Sciatic nerve (tissue), 2 donors: ENCODE measurements around the gene CDKAL1. TPM values are rescaled to one million over a fixed set of nuclear protein-coding genes. Genes with fewer than 3 reads are reported as not detected.
"Not testable (repeated sequence)": the region's sequence is repeated elsewhere in the genome, so short reads cannot be mapped to it uniquely, and the experiment has no call there.

Source experiments
- ATAC-seq: fragments of 200-7000 bp; cut with Tn5 transposase; one replicate; pipeline ENCODE4 v1.9.1; 2020; ENCODE audit warnings: mild to moderate bottlenecking, moderate library complexity
- DNase-seq: peaks from one replicate; pipeline ENCODE4 v3.0.0-alpha.2; 2020; ENCODE audit warnings: low spot score
- intact Hi-C: fragments of 100-400 bp; cut with DNase I; formaldehyde crosslinking; loops from one replicate; pipeline ENCODE4 v1.14.2; 2022
- total RNA-seq: library from RNA; stranded (reverse); fragmentation: NEBNext Ultra II Directional; extraction: Animal tissue kit (Norgen Biotek cat#: 25700); gene quantifications from one replicate; pipeline ENCODE4 v1.2.1, GENCODE V29; 2021
- donor health status: DM: no; HTN: no; CAD: no.
- donor health status: DM: no; HTN: no; CAD: no.

Gene CDKAL1
- total RNA-seq, 1 donor from 2014 or later: 20.5 TPM

GRCh38 chr6:20582586-20583443 is 48.6 kb downstream of the CDKAL1 start:
- ATAC-seq (no peak), DNase-seq (no peak)
- intact Hi-C loops: no loop called here

DNA sequence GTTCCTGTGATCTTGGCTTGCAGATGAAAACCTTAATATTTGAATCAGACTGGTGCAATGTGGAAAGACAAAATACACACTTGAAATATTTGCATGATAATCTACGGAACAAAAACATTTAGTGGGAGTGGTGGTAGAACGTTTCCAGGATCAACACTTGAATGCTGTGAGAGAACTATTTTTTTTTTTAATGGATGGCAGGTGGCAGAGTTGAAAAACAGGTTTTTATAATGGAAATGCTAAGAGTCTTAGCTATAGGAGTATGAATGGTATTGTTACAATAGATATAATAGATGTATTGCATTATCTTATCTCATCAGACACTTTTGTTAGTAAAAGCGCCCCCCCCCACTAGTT is 49.2 kb downstream of the CDKAL1 start:
- intact Hi-C loops: no loop called here
- no peak for ATAC-seq
- no peak for DNase-seq

GRCh38 chr6:20584100-20584731 is 50.0 kb downstream of the CDKAL1 start:
- intact Hi-C loops: no loop called here
- no peak for ATAC-seq
- DNase-seq: no peak

DNA sequence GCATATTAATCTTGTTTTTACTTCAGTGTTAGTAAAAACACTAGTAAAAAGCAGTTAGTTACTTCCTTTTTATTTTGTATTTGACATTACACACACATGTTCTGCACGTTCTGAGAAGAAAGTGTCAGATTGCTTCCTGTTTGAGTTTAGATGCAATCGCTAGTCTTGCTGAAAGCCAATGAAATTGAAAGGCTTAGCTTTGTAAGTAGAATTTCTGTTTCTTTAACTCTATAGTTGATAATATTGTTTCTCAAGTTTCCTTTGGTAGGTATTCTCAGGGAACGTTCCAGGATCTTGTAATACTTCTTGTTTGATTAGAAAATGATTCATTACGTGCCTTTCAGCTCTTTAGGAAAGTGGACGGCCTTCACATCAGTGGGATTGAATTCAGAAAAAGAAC is 55.0 kb downstream of the CDKAL1 start:
- no peak for ATAC-seq
- intact Hi-C loops: no loop called here
- no peak for DNase-seq

DNA sequence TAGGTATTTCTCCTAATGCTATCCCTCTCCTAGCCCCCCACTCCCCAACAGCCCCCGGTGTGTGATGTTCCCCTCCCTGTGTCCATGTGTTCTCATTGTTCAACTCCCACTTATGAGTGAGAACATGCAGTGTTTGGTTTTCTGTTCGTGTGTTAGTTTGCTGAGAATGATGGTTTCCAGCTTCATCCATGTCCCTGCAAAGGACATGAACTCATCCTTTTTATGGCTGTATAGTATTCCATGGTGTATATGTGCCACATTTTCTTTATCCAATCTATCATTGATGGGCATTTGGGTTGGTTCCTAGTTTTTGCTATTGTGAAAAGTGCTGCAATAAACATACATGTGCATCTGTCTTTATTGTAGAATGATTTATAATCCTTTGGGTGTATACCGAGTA is 56.2 kb downstream of the CDKAL1 start:
- DNase-seq, ATAC-seq, intact Hi-C loops: not testable (repeated sequence)

DNA sequence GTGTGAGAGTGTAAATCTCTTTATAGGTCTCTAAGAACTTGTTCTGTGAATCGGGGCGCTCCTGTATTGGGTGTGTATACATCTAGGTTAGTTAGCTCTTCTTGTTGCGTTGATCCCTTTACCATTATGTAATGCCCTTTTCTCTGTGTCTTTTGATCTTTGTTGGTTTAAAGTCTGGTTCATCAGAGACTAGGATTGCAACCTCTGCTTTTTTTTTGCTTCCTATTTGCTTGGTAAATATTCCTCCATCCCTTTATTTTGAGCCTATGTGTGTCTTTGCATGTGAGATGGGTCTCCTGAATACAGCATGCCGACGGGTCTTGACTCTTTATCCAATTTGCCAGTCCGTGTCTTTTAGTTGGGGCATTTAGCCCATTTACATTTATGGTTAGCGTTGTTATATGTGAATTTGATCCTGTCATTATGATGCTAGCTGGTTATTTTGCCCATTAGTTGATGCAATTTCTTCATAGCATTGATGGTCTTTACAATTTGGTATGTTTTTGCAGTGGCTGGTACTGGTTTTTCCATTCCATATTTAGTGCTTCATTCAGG is 60.1 kb downstream of the CDKAL1 start:
- ATAC-seq, intact Hi-C loops, DNase-seq: not testable (repeated sequence)

DNA sequence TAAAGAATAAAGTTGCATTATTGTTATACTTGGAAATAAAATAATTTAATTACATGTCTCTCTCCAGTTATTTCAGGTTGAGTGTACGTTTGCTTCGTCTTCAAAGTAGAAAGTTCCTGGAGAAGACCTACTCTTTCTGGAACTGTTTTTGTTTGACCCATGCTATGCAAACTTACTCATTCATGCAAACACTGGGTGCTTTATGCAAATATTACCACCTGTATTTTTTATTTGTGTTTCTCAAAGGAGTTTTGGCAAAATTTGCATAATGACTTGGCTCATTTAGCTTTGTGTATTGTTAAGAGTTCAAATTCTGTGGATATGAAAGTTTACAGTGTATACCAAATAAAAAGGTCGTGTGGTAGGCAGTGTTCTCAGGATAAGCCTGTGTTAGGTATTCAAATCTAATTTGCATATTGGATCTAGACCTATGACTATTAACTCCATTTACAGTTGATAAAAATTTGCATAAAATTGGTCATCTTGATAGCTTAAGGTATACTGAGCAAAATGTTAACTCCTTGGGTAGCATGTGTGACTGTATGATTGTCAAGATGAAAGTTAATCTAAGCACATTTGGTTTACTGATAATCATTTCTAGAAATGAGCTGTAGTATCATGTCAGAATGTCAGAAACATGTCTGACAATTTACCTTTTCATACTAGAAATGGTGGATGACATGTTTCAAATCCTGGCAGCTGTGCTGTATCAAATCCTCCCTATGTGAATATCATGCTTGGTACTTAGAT is 65.2 kb downstream of the CDKAL1 start:
- ATAC-seq (no peak), DNase-seq (no peak)
- intact Hi-C loops: no loop called here

DNA sequence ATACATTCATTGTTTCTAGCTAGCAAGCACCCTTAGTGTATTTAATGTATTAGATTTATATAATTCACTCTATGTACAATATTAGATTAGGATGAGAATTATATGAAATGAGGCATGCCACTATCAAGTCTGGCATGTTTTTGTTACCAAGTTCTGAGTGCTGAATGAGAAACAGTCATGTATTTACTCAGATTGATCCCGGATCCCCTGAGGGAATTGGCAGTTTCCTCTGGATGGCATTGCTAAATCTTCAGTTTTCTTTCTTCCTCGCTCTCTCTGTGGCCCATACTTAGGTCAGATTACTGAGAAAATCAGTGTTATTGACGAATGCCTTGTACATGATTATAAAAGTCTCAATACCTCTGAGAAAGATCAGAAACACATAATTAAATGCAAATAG is 66.6 kb downstream of the CDKAL1 start:
- intact Hi-C loops: no loop called here
- no peak for DNase-seq
- ATAC-seq: no peak

GRCh38 chr6:20604159-20604558 is 69.9 kb downstream of the CDKAL1 start:
- intact Hi-C loops: no loop called here
- ATAC-seq: no peak
- DNase-seq: no peak

- ATAC-seq (no peak), DNase-seq (no peak)
- intact Hi-C loops: no loop called here
These were observed 70.8 kb downstream of the CDKAL1 start for GRCh38 chr6:20605061-20605460.

DNA sequence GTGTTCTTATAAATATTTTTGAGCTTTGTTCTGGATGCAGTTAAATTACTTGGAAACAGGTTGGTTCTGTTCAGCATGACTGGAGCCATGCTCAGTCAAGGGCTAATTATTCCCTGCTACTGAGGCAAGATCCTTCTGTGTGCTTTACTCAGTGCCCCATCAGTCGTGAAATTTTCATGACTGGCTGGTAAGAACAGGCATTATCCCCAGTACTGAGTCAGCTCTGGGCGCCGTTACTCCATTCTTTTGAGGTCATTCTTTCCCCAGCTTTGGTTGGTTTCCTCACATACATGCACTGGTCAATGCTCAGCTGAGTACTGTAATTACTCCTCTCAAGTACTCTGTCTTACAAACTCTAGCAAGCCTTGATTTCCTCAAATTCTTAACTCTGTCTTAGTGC is 71.3 kb downstream of the CDKAL1 start:
- intact Hi-C loops: no loop called here
- no peak for ATAC-seq
- no peak for DNase-seq

- ATAC-seq: no peak
- intact Hi-C loops: no loop called here
- DNase-seq: no peak
These were observed 72.6 kb downstream of the CDKAL1 start for GRCh38 chr6:20606831-20607230.

DNA sequence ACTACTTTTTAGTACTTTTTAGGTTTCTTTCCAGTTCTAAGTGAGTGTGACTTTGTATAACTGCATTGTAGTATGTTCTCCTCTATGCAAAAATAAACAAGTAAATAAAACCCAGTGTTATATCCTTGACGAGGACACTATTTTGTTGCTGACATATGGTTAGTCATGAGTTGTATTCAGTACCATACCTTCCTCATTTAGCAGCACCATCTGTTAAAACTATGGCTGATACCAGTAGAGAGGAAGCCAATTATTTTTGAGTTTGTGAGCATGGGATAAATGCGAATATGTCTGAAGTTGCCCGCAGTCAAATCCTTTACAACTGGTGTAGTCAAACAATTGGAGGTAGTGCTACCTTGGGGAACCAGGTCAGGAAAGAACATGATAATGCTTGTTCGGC is 74.1 kb downstream of the CDKAL1 start:
- intact Hi-C loops: no loop called here
- no peak for ATAC-seq
- DNase-seq: no peak

DNA sequence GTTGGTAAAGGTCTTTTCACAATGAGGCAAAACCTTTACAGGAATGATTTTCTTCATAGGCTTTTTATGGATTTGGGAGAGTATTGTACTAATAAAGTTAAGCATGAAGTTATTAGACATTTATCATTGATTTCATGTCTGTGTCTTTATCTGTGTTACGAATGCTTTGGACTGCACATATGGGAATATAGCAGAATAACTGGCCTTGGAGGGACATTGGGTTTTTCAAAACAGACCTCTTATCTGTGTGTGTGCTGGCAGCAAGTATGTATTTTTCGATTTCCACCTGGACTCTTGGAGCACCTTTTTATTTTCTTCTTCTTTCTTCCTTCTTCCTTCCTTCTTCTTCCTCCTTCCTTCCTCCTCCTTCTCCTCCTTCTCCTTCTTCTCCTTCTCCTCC is 74.6 kb downstream of the CDKAL1 start:
- no peak for DNase-seq
- ATAC-seq: no peak
- intact Hi-C loops: no loop called here

- not testable (repeated sequence) for ATAC-seq
These were observed 75.7 kb downstream of the CDKAL1 start for GRCh38 chr6:20609924-20610323.

DNA sequence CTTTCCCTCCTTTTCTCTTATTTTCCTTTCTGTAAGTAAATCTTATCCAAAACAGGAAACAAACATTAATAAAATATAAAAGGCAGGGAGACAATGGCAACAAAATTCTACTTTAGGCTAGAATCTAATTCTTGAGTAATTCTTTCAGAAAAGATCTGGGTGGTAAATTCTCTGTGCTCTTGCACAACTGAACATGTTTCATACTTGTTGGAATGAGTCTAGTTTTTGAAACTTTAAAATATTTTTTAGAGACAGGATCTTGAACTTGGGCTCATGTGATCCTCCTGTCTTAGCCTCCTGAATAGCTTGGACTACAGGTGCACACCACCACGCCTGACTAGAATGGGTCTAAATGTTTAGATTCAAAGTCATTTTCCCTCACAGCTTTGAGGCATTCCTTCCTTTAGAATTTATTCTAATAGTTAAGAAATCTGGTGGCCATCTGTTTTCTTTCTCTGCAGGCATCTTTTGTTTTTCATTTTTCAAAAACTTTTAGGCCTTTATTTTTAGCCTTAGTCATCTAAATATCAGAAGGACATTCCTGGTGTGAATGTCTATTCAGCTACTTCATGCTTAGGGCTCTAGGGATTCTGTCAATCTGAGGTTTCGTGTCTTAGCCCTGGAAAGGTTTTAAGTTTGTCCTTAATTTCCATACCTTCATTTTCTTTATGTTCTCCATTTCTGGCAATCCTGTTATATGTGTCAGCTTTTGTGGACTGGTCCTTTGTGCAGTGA is 76.5 kb downstream of the CDKAL1 start:
- ATAC-seq (no peak), DNase-seq (no peak)
- intact Hi-C loops: no loop called here

More at GRCh38 chr6:20609924-20610323, 75.7 kb downstream of the CDKAL1 start:
- DNase-seq, intact Hi-C loops: not testable (repeated sequence)

- DNase-seq, intact Hi-C loops, ATAC-seq: not testable (repeated sequence)
These were observed 83.3 kb downstream of the CDKAL1 start for GRCh38 chr6:20617537-20617936.

- ATAC-seq (no peak), DNase-seq (no peak)
- intact Hi-C loops: no loop called here
These were observed 85.8 kb downstream of the CDKAL1 start for GRCh38 chr6:20620043-20620442.

GRCh38 chr6:20623761-20624160 is 89.5 kb downstream of the CDKAL1 start:
- DNase-seq (no peak), ATAC-seq (no peak)
- intact Hi-C loops: no loop called here
